CD4-positive, alpha-beta T cell (primary cell): ENCODE measurements around the gene ADGRA1. TPM values are rescaled to one million over a fixed set of nuclear protein-coding genes. Genes with fewer than 3 reads are reported as not detected.

Source experiments
- ATAC-seq: fragments of 200-7000 bp; cut with Tn5 transposase; one replicate; pipeline ENCODE4 v1.10.0; 2022; ENCODE audit warnings: mild to moderate bottlenecking; ENCODE audit not compliant: poor library complexity
- CTCF ChIA-PET: fragments of 350-600 bp; sonication (Branson Sonifier 250); formaldehyde crosslinking; loops from one replicate; lab custom pipeline; 2021; ENCODE audit warnings: antibody characterized with exemption, inconsistent platforms; lab: Charles Lee
- POLR2A ChIA-PET: fragments of 350-600 bp; sonication (Branson Sonifier 250); formaldehyde crosslinking; loops from one replicate; lab custom pipeline; 2021; ENCODE audit warnings: antibody characterized with exemption, inconsistent platforms; lab: Charles Lee
- DNase-seq, 14 experiments: peaks; one replicate each; pipeline ENCODE4 v3.0.0-alpha.2; 2013 to 2020; ENCODE audit warnings: mixed read lengths in 2 of 14
- H3K27ac ChIP-seq, 2 donors: one replicate each; pipeline versions ENCODE4 v1.5.1 to v1.7.0; 2013; ENCODE audit warnings: low read length in 2 of 2, low read depth in 1 of 2, mild to moderate bottlenecking in 1 of 2
- H3K27me3 ChIP-seq, 2 experiments: 1 replicate in 1 of 2; 2 replicates in 1 of 2; pipeline versions ENCODE4 v1.6.1 to v1.7.0; 2013; ENCODE audit warnings: low read length in 2 of 2, control low read depth in 1 of 2, mild to moderate bottlenecking in 1 of 2, moderate library complexity in 1 of 2; ENCODE audit not compliant: insufficient read depth in 2 of 2, control insufficient read depth in 1 of 2
- H3K36me3 ChIP-seq: one replicate; pipeline ENCODE4 v1.6.1; 2013; ENCODE audit warnings: low read length, control low read depth; ENCODE audit not compliant: insufficient read depth
- H3K4me1 ChIP-seq: one replicate; pipeline ENCODE4 v1.6.1; 2013; ENCODE audit warnings: low read length, control low read depth; ENCODE audit not compliant: insufficient read depth
- H3K4me3 ChIP-seq: one replicate; pipeline ENCODE4 v1.5.1; 2013; ENCODE audit warnings: mild to moderate bottlenecking, low read length, moderate library complexity
- H3K9me3 ChIP-seq, 2 experiments: 1 replicate in 1 of 2; 2 replicates in 1 of 2; pipeline versions ENCODE4 v1.6.1 to v1.7.0; 2013; ENCODE audit warnings: low read length in 2 of 2, mild to moderate bottlenecking in 2 of 2, control low read depth in 1 of 2, moderate library complexity in 1 of 2; ENCODE audit not compliant: control insufficient read depth in 1 of 2, insufficient read depth in 1 of 2
- H3K27ac Mint-ChIP-seq: one replicate; pipeline ENCODE4 v1.8.0; 2020; ENCODE audit warnings: mixed read lengths
- H3K27me3 Mint-ChIP-seq: one replicate; pipeline ENCODE4 v1.8.0; 2021; ENCODE audit warnings: mixed read lengths
- H3K36me3 Mint-ChIP-seq: one replicate; pipeline ENCODE4 v1.8.0; 2021; ENCODE audit warnings: low read depth, mixed read lengths
- H3K4me1 Mint-ChIP-seq: one replicate; pipeline ENCODE4 v1.8.0; 2021; ENCODE audit warnings: low read depth, mixed read lengths
- H3K4me3 Mint-ChIP-seq: one replicate; pipeline ENCODE4 v1.8.0; 2020; ENCODE audit warnings: mild to moderate bottlenecking, mixed read lengths
- H3K9me3 Mint-ChIP-seq: one replicate; pipeline ENCODE4 v1.8.0; 2020; ENCODE audit warnings: mixed read lengths
- intact Hi-C, 2 experiments: fragments of 100-400 bp; cut with DNase I in 1 of 2; cut with micrococcal nuclease in 1 of 2; formaldehyde crosslinking; loops; one replicate each; pipeline versions ENCODE4 v1.15.1 to v1.9.0; 2023 to 2025; cut with DNase I, micrococcal nuclease
- total RNA-seq, 174 experiments: library from RNA in 2 of 174; stranded (reverse) in 2 of 174; gene quantifications; one replicate each; pipeline ENCODE4 v1.2.3 and lab custom pipeline; 2021 to 2026
- TF ChIP-seq, protein P1 (sequence below): fragments of 200-600 bp; IDR thresholded peaks from one replicate; pipeline ENCODE4 v1.8.0; 2022; ENCODE audit warnings: antibody characterized with exemption, mild to moderate bottlenecking

The ADGRA1 gene
- total RNA-seq, 2 experiments from 2014 or later = not detected

GRCh38 chr10:133102415-133103095, 14.8 kb downstream of the ADGRA1 start:
- DNase-seq = no peak

DNA sequence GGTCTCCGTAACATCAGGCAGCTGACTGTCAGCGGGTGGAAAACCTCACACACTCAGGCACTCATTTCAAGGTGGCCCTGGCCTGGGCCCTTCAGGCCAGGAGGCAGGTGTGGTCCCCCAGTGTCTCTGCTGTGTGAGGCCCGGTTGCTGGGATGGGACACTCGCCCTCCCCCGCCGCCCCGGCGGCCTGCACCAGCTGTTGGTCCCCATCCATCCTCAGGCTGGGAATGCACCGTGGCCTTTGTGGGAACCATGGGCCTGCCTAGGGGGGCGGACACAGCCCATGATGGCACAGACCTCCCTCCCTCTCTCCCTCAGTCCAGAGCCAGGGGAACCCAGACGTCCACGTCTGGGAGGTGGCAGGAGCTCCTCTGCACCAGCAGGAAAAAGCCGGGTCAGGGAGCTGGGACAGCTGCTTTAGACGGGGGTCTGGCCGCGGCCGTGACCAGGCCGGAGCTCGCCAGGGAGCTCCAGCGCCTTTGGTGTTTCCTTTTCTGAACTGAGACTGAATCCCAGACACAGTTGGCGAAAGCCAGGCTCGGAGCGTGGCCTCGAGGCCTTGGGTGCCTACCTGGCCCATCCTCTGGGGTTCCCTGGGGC, 15.7 kb downstream of the ADGRA1 start:
- Histone ChIP-seq H3K27ac (no peak overlapping the region), H3K9me3 (peaks cover 18 to 47% of the 10 kb centered on the region in 2 experiments), H3K4me1 (peaks cover 7% of the 10 kb centered on the region), H3K36me3 (no peaks in the 10 kb centered on the region), H3K27me3 (peaks cover 0 to 6% of the 10 kb centered on the region in 2 experiments), H3K4me3 (no peak overlapping the region)
- ATAC-seq (no peak), DNase-seq (no peak)
- no peak overlapping the region for H3K4me3 Mint-ChIP-seq
- TF ChIP-seq, protein P1, sequence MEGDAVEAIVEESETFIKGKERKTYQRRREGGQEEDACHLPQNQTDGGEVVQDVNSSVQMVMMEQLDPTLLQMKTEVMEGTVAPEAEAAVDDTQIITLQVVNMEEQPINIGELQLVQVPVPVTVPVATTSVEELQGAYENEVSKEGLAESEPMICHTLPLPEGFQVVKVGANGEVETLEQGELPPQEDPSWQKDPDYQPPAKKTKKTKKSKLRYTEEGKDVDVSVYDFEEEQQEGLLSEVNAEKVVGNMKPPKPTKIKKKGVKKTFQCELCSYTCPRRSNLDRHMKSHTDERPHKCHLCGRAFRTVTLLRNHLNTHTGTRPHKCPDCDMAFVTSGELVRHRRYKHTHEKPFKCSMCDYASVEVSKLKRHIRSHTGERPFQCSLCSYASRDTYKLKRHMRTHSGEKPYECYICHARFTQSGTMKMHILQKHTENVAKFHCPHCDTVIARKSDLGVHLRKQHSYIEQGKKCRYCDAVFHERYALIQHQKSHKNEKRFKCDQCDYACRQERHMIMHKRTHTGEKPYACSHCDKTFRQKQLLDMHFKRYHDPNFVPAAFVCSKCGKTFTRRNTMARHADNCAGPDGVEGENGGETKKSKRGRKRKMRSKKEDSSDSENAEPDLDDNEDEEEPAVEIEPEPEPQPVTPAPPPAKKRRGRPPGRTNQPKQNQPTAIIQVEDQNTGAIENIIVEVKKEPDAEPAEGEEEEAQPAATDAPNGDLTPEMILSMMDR = no peak
- CTCF ChIA-PET = no interaction called here
- peaks cover 4% of the 10 kb centered on the region for H3K4me1 Mint-ChIP-seq
- no peaks in the 10 kb centered on the region for H3K36me3 Mint-ChIP-seq
- POLR2A ChIA-PET = no interaction called here
- H3K9me3 Mint-ChIP-seq = no peaks in the 10 kb centered on the region
- intact Hi-C loops = no loop called here
- peaks cover 13% of the 10 kb centered on the region for H3K27me3 Mint-ChIP-seq
- H3K27ac Mint-ChIP-seq = no peak overlapping the region

More at GRCh38 chr10:133102415-133103095, 14.8 kb downstream of the ADGRA1 start:
- Mint-ChIP-seq H3K9me3 (no peaks in the 10 kb centered on the region), H3K4me1 (peaks cover 4% of the 10 kb centered on the region), H3K27ac (no peak overlapping the region), H3K27me3 (peaks cover 13% of the 10 kb centered on the region), H3K4me3 (no peak overlapping the region), H3K36me3 (no peaks in the 10 kb centered on the region)
- Histone ChIP-seq H3K4me1 (peaks cover 7% of the 10 kb centered on the region), H3K36me3 (no peaks in the 10 kb centered on the region), H3K27me3 (peaks cover 0 to 6% of the 10 kb centered on the region in 2 experiments), H3K9me3 (peaks cover 9 to 38% of the 10 kb centered on the region in 2 experiments), H3K27ac (no peak overlapping the region), H3K4me3 (no peak overlapping the region)
- ATAC-seq = no peak
- CTCF ChIA-PET = no interaction called here
- intact Hi-C loops = no loop called here
- POLR2A ChIA-PET = no interaction called here
- TF ChIP-seq, protein P1 = no peak

DNA sequence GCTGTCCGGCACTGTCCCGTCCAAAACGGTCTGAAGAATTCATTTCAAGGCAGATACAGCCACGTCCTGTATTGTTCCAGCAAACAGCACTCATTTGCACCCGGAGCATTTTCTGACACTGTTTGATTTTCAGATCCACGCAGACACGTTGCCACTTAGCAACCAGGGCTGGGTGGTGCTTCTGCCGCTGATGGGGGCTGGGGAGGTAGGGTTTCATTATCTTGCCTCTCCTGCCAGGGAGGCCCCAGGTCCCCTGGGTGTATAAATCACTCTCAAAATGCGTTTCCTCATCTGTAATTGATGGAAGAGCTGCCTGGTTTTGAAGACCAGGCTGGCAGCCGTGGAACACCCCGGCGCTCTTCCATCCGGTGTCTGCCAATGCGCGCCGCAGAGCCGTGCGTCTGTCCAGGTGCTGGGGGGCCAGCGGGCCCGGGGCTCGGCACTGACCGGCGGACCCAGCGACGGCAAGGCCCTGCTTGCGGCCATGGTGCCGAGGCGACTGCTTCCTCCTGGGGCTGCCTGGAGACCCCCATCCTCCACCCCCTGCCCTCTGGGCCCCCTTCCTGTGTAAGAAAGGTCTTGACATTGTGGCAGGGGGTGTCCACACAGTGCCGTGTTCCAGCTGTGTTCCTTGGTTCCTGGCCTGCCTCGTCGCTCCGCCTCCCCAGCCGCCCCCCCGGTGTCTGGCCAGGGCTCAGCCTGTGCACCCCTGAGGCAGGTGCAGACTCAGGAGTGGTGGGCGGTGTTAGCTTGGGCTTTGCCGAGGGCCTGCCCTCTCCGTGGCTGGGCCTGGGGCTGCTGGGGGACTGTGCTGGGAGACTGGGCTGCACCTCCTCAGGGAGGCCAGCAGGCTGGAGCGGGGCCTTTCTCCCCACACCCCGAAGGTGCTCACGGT, 16.6 kb downstream of the ADGRA1 start:
- H3K4me3 ChIP-seq = no peak overlapping the region
- peaks cover 19 to 56% of the 10 kb centered on the region in 2 experiments for H3K9me3 ChIP-seq
- Mint-ChIP-seq H3K27me3 (peaks cover 13% of the 10 kb centered on the region), H3K4me1 (peaks cover 4% of the 10 kb centered on the region), H3K9me3 (no peaks in the 10 kb centered on the region), H3K4me3 (no peak overlapping the region), H3K27ac (no peak overlapping the region), H3K36me3 (no peaks in the 10 kb centered on the region)
- H3K27me3 ChIP-seq = peaks cover 0 to 5% of the 10 kb centered on the region in 2 experiments
- H3K27ac ChIP-seq = no peak overlapping the region
- TF ChIP-seq, protein P1 = no peak
- ATAC-seq (no peak), DNase-seq (no peak)
- ChIA-PET POLR2A (no interaction called here), CTCF (no interaction called here)
- peaks cover 7% of the 10 kb centered on the region for H3K4me1 ChIP-seq
- intact Hi-C loops = no loop called here
- H3K36me3 ChIP-seq = no peaks in the 10 kb centered on the region
